Measurements from ENCODE around the gene PCNA. TPM values are rescaled to one million over a fixed set of nuclear protein-coding genes. Genes with fewer than 3 reads are reported as not detected.

The PCNA gene
- total and polyA plus RNA-seq, 7 donors = 24.6 to 145 (median 54.8) TPM

DNA sequence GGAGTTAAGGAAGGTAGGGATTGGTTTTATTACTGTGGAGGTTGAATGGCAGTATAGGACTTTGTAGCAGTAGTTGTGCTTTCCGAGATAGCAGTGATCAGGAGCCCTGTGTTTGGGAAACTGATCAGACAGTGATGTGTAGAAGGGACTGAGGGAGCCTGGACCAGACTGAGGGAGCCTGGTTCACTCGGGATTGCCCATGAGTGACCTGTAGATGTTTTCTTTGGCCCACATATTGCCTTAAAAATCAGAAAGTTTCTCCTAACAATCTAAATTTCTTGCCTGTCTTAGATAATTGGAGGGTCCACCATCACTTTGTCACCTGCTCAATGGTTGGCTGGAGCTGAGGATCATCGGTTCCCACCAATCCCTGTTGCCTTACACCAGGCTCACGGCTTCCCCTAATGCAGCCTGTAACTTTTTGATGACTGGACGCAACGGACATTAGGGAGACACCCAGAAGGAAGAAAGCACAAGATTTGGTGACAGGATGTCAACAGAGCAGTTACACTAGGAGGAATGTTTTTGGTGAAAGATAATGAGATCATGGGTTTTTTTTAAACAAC lies 8.2 kb upstream of the PCNA start:
- Histone ChIP-seq H3K4me1 (peaks cover 0 to 45% (median 34%) of the 10 kb centered on the region in 4 donors), H3K36me3 (no peaks in the 10 kb centered on the region), H3K27me3 (no peaks in the 10 kb centered on the region), H3K27ac (peak overlapping the region; percentile 97 to 99 (median 98)), H3K9me3 (no peaks in the 10 kb centered on the region), H3K4me3 (peak overlapping the region; percentile 73 to 97 (median 88))
- no peak for TF ChIP-seq POLR2A (IDR thresholded peaks at IDR 0.05)
- TF ChIP-seq POLR2AphosphoS5 (IDR thresholded peaks at IDR 0.05) = no peak
- no peak for TF ChIP-seq EP300 (IDR thresholded peaks at IDR 0.05)
- TF ChIP-seq, protein P1, sequence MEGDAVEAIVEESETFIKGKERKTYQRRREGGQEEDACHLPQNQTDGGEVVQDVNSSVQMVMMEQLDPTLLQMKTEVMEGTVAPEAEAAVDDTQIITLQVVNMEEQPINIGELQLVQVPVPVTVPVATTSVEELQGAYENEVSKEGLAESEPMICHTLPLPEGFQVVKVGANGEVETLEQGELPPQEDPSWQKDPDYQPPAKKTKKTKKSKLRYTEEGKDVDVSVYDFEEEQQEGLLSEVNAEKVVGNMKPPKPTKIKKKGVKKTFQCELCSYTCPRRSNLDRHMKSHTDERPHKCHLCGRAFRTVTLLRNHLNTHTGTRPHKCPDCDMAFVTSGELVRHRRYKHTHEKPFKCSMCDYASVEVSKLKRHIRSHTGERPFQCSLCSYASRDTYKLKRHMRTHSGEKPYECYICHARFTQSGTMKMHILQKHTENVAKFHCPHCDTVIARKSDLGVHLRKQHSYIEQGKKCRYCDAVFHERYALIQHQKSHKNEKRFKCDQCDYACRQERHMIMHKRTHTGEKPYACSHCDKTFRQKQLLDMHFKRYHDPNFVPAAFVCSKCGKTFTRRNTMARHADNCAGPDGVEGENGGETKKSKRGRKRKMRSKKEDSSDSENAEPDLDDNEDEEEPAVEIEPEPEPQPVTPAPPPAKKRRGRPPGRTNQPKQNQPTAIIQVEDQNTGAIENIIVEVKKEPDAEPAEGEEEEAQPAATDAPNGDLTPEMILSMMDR (IDR thresholded peaks at IDR 0.05) = no peak
- intact Hi-C loops (cut with DNase I) = loop anchor here (5.0 kb wide), 1 partner anchor 44 kb away; no protein-coding TSS in a partner anchor
- WGBS, 2 donors = 37 to 39% methylated on average over 6 of the region's 6 CpGs
- DNase-seq = no peak

DNA sequence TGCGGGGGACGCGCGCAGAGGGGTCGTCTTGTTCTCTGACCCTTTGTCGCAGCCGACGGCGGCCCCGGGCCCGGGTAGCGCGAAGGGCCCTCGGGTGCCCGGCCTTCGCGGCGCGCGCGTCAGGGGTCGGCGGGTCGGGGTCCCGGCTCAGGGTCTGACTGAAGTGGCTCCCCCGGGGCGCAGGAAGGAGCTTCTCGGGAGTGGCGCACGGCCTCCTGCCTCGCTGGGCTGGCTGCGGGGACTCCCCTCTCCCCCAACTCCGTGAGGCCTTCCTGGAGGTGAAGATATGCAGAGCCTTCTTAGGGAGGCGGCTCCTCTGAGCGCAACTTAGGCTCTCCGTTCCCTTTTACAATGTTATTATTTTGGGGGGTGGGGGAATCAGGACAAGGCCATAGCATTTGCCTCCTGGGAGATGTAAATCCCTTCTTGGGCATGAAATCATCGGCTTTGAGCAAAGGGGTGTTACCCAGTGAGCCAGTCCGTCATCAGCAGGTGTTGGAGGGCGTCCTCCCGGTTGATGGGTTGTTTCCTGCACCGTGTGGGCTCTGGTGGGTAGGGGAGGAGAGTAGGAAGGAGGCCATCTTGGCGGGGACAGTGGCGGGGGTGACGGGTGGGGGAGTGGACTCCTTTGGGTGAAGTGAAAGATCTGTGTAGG lies 7.6 kb upstream of the PCNA start:
- 0 to 1% methylated on average over 44 of the region's 44 CpGs for WGBS, 2 donors
- no peaks in the 10 kb centered on the region for H3K9me3 ChIP-seq
- no peaks in the 10 kb centered on the region for H3K36me3 ChIP-seq
- peak in 1 of 4 donors; percentile 13 for TF ChIP-seq POLR2AphosphoS5 (IDR thresholded peaks at IDR 0.05)
- TF ChIP-seq EP300 (IDR thresholded peaks at IDR 0.05) = no peak
- H3K27me3 ChIP-seq = no peaks in the 10 kb centered on the region
- H3K4me3 ChIP-seq = peak overlapping the region; percentile 73 to 97 (median 88)
- peak; percentile 80 for DNase-seq
- intact Hi-C loops (cut with DNase I) = loop anchor here (5.0 kb wide), 1 partner anchor 45 kb away; no protein-coding TSS in a partner anchor
- peak overlapping the region; percentile 97 to 99 (median 98) for H3K27ac ChIP-seq
- H3K4me1 ChIP-seq = peaks cover 0 to 45% (median 33%) of the 10 kb centered on the region in 4 donors

DNA sequence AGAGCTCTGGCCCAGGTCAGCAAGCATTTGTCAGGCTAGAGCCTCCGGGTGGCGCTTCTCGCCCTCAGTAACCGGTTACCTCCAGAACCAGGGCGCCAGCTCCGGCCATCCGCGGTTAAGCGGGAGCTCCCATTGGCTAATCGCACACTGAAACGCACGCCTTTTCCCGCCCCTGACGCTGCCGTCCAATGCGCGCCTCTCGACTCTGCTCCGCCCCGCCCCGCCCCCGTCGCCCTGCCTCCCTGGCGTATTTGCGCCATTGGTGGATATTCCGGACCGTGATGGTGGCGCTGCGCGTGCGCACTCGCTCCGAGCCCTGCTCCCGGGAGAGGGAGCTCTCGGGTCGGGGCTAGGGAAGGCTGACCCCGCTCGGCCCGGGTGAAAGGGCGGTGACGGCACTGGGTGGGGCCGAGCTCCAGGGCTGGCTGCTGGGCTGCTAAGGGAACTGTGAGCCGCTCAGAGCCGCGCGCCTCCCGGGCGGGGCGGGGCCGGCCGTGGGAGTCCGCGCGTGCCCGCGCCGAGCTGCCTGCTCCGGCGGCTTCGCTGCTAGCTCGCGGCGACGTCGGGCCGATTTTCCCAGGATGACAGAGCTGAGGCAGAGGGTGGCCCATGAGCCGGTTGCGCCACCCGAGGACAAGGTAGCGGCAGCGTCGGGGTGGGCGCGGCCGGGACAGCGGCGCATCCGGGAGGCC lies 6.9 kb upstream of the PCNA start, which contains the start of gene CDS2:
Gene CDS2, plus strand, starts transcription at position 497 of the 692 bp plus-strand sequence. Its CDS starts 85 bp downstream, at position 582.
- TF ChIP-seq, protein P1 (IDR thresholded peaks at IDR 0.05) = peak in 2 of 4 experiments; percentile 35 to 49
- TF ChIP-seq POLR2A (IDR thresholded peaks at IDR 0.05) (peak; percentile 26 to 61), POLR2AphosphoS5 (IDR thresholded peaks at IDR 0.05) (peak; percentile 47 to 93 (median 84)), EP300 (IDR thresholded peaks at IDR 0.05) (peak in 1 of 4 donors; percentile 3)
- WGBS, 2 donors = 0% methylated on average over 78 of the region's 78 CpGs
- H3K4me3 ChIP-seq = peak within 1 kb of the TSS; percentile 73 to 97 (median 88)

DNA sequence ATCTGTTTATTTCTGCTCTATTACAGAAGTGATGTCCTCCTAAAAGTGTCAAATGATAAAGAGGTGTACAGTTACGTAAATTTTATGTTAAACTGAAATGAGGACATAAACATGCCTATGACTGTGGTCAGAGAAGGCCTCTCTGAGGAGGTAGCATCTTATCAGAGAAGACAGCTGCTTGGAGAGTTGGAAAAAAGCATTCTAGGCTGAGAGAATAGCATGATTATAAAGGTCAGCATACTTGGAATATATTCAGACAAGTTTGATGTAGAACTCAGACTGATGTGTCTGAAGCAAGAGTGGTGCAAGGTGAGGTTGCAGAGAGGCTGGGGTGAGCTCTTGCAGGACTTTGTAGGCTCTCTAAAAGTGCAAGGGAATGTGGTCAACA lies 3.1 kb upstream of the PCNA start:
- H3K27ac ChIP-seq = no peak overlapping the region
- no peaks in the 10 kb centered on the region for H3K9me3 ChIP-seq
- WGBS, 2 donors = 93 to 94% methylated on average over 1 of the region's 1 CpG
- no peak for DNase-seq
- no peaks in the 10 kb centered on the region for H3K36me3 ChIP-seq
- TF ChIP-seq, protein P1 (IDR thresholded peaks at IDR 0.05) = no peak
- TF ChIP-seq POLR2A (IDR thresholded peaks at IDR 0.05) (no peak), EP300 (IDR thresholded peaks at IDR 0.05) (no peak), POLR2AphosphoS5 (IDR thresholded peaks at IDR 0.05) (no peak)
- H3K4me1 ChIP-seq = peaks cover 0 to 38% (median 27%) of the 10 kb centered on the region in 4 donors
- no peak overlapping the region for H3K4me3 ChIP-seq
- H3K27me3 ChIP-seq = no peaks in the 10 kb centered on the region
- intact Hi-C loops (cut with DNase I) = no loop called here

More for the DNA sequence above, 6.9 kb upstream of the PCNA start, which contains the start of gene CDS2:
- Histone ChIP-seq H3K9me3 (no peaks in the 10 kb centered on the region), H3K36me3 (no peaks in the 10 kb centered on the region), H3K27ac (peak within 1 kb of the TSS; percentile 97 to 99 (median 98)), H3K4me1 (peaks cover 0 to 39% (median 32%) of the 10 kb centered on the region in 4 donors), H3K27me3 (no peaks in the 10 kb centered on the region)
- intact Hi-C loops (cut with DNase I) = loop anchor here (1.0 to 5.0 kb wide), 2 partner anchors 46 to 66 kb away; no protein-coding TSS in a partner anchor
- peak; percentile 100 for DNase-seq

DNA sequence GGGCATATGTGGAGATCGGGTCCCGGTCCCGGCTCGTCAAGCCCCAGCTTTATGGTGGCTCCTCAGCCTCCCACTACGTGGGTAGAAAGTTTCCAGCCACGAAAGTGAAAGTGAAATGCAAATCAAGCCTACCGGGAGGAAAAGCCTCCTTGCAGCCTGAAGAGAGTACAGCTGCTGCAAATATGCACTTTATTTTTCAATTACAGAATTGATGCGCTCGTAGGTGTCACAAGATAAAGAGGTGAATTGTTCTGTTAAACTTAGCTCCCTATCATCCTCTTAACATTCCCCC lies 373 bp upstream of the PCNA start:
- no peak for TF ChIP-seq POLR2AphosphoS5 (IDR thresholded peaks at IDR 0.05)
- TF ChIP-seq POLR2A (IDR thresholded peaks at IDR 0.05) = no peak
- no peak for TF ChIP-seq EP300 (IDR thresholded peaks at IDR 0.05)
- TF ChIP-seq, protein P1 (IDR thresholded peaks at IDR 0.05) = no peak
- Histone ChIP-seq H3K4me1 (peaks cover 0 to 24% (median 21%) of the 10 kb centered on the region in 4 donors), H3K27me3 (no peaks in the 10 kb centered on the region), H3K9me3 (no peaks in the 10 kb centered on the region), H3K4me3 (peak overlapping the region; percentile 67 to 81 (median 76)), H3K36me3 (peaks cover 0 to 26% (median 8%) of the 10 kb centered on the region in 4 donors), H3K27ac (peak overlapping the region; percentile 92 to 97 (median 93))
- no peak for DNase-seq
- 0 to 1% methylated on average over 9 of the region's 9 CpGs for WGBS, 2 donors
- intact Hi-C loops (cut with DNase I) = no loop called here
